Stimulated activated CD8-positive, alpha-beta memory T cell treated with anti-CD3 and anti-CD28 coated beads, Interleukin-12 subunit alpha, Interleukin-12 subunit beta, amount 100 ng/mL, for 24 hours (primary cell): ENCODE results near the gene STEAP1B.
"Not testable (repeated sequence)": the region's sequence is repeated elsewhere in the genome, so short reads cannot be mapped to it uniquely, and the experiment has no call there.

Experiments used
- DNase-seq: peaks from one replicate; pipeline ENCODE4 v3.0.0-alpha.2; 2020; ENCODE audit errors: extremely low read depth

STEAP1B gene

DNA sequence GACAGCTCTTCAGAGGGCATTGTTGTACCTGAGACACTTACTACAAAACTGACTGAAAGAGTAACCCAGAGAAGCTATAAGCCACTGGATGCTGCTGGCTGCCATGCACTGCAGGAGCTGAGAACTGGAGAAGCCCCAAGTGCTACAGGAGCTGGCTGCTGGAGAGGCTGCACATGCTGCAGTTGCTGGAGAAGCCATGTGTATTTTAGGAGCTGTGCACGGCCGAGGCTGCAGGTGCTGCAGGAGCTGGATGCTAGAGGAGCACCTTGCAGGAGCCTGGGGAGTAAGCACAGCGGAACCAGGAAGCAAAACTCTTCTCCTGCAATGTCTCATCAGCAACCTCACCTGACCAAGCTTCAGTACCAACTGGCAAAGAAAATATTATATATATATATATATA lies 45.5 kb downstream of the STEAP1B start:
- no peak for DNase-seq

DNA sequence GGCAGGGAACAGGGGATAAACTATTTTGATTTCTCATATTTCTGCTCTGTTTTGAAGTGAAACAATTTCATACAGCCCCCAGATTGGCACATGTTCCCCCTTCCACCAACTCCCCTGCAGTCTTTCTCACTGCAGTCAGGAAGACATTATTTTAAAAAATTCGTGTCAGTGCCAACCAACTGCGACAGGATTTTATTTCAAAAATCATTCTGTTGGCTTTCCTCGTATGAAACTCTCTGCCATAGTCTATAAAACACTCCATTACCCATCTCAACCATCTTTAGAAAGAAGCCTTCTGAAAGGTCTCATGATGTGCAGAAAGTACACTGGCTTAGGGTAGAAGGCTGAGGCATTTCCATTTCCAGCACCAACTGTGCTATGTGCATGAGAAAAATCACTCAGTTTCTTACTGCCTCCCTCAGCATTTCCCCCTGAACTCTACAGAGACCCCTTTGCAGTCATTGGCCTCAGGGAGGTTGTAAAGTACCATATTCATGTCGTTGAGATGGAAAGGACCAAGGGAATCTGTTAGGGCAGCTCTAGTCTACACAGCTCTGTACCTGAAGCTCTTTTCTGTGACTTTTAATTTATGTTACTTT lies 46.9 kb downstream of the STEAP1B start:
- DNase-seq: no peak

DNA sequence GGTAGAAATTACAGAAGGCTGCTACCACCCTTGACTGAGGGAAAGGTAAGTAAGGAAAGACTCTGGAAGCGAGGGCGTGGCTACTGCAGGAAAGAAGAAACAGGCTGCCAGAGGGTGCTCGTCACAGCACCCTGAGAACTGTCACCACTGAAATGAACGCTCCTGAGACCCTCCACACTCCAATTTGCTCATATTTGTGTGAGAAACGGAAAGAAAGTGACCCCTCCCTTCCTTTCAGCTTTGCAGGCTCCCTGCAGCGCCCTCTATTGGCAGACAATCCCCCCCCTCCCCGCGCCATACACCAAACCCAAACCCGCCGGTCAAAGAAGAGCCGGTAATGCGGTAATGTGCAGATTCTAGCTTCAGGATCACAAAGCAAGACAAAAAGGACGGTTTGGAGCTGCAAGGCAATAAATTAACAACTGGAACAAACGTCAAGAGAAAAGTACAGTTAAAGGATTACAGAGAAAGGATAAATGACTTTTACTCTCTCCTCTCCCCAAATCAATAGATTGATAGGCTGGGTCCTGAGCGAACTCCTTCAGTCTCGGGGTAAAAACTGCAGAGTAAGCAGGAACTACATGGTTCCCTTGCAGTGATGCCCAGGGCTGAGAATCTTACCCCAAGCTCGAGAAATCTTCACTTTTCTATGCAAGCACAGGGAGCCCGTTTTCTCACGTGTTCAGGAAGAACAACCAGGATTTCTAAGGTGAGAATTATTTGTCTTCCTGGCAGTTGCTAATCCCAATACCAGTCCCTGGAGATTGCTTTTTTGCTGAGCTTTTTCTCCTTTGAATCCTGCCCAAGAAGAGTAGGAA lies 47.6 kb downstream of the STEAP1B start:
- DNase-seq: no peak

GRCh38 chr7:22450013-22450412 lies 50.0 kb downstream of the STEAP1B start:
- not testable (repeated sequence) for DNase-seq

GRCh38 chr7:22447762-22448161 lies 52.2 kb downstream of the STEAP1B start:
- DNase-seq: no peak

- DNase-seq: no peak
Observed at GRCh38 chr7:22447008-22447407, 53.0 kb downstream of the STEAP1B start.

DNA sequence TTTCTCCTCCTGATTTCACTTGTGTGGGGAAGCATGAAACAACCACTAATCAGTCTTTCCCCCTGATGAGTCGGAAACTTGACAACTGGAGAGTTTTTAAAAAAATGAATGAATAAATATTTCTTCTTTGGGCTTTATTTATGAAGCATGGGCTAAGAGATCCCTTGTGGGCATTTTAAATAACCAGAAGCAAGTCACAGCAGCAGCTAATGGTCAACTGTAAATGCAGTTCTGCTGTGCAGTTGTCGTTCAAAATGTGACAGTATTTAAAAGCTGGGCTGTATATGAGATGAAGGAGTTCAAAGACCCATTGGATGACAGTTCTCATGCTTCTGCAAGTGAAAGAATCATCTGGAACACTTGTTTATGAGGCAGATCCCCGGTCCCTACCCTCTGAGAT lies 54.1 kb downstream of the STEAP1B start:
- no peak for DNase-seq

- no peak for DNase-seq
Observed at GRCh38 chr7:22445140-22445743, 54.7 kb downstream of the STEAP1B start.

DNA sequence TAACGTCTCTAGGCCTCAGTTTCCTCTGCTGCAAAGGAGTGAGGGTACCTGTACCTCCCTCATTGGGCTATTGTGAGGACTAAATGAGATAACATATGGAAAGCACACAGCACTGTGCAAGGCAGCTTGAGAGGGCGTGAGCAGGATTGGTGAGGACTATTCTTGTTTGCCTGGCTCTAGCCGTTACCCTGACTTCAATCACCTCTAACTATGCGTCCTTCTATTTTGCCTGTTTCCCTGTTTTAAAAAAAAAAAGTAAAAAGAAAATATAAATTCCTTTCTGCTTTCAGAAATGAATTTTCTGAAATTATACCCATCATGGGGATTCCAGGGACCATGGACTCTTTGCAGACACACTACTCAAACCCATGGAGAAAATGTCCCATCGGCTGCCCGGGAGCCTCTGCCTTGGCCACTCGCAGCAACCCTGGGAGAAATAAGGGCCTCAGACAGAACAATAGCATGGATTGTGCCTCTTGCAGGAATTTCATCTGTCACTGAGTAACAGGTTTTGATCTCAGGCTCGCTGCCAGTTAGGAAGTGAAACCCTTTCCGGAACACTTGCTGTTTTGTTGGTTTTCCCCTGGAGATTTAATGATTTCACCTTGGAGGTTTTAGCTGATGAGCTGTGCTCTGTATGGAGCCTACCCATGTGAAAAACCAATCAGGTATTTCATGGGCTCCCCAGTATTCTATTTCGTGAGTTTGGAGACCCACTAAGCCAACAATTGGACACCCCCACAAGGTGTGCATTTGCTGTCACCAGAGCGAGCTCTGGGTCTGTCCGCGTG lies 55.6 kb downstream of the STEAP1B start:
- no peak for DNase-seq

- DNase-seq: no peak
Observed at GRCh38 chr7:22443370-22444180, 56.4 kb downstream of the STEAP1B start.

DNA sequence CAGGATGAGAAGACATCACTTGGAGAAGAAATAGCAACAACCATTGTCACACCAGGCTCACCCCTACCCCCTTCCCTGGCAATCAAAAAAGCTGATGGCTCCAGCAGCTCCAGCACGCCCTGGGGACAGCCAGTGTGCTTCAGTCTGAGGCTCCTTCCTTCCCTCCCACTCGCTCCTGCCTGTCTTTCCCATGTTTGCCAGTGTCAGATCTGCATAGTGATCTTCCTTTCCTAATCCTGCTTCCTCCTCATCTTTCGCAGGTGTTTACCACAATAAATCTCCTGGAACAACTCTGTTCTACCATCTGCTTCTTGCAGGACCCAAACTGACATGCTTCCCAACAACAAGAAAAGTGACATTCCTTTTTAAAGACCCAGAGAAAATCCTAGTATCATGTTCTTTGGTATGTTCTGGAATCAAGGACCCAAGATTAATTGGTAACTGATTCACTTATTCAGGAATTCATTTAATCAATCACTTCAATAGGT lies 57.1 kb downstream of the STEAP1B start:
- DNase-seq: no peak

DNA sequence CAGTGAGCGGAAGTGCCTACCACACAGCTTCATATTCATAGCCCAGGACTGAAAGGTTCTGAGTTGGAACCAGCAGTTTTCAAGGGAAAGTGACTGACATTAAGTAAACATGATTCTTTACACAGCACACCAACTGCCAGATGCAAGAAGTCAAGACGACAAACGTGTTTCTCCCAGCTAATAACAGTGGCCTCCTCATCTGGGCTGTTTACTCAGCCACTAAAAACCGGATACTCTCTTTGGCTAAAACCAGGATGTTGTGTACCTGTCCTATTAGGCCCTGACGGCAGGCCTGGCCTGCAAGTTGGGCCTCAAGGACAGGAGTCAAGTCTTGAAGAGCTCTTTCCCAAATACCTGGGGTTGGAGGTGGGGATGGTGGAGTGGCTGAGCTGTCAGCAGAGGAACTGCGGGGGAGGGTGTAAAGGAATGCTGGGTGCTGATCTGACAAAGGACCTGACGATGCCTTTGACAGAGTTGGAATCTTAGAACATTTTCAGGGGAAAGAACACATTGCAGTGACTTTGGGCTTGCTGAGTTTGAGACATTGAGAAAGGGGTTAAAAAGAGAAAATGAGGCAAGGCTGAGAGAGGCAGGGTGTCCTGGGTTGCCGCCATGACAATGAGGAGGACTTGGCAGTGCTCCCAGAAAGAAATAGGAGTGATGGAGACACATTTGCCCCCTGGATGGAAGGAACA lies 57.7 kb downstream of the STEAP1B start:
- no peak for DNase-seq

DNA sequence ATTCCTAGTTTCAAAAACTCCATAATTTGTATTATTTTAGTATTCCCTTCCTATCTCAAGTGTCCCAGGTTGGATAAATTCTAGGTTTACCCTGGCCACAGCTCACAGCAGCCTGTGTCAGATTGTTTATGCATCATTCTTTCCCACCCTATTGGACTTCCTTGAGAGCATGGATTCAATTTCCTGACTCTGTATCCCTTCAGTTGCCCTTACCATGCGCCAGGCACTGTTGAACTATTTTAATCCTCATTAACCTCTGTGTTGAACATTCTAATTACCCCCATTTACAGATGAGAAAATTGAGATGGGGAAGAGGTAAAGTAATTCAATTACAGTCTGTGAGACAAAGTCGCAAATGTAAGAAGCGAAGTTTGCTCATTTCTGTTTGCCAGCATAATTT lies 58.8 kb downstream of the STEAP1B start:
- no peak for DNase-seq

GRCh38 chr7:22438994-22439393 lies 61.0 kb downstream of the STEAP1B start:
- no peak for DNase-seq

- not testable (repeated sequence) for DNase-seq
Observed at GRCh38 chr7:22436552-22436951, 63.4 kb downstream of the STEAP1B start.

GRCh38 chr7:22435720-22436119 lies 64.3 kb downstream of the STEAP1B start:
- DNase-seq: no peak

- no peak for DNase-seq
Observed at GRCh38 chr7:22435105-22435504, 64.9 kb downstream of the STEAP1B start.

DNA sequence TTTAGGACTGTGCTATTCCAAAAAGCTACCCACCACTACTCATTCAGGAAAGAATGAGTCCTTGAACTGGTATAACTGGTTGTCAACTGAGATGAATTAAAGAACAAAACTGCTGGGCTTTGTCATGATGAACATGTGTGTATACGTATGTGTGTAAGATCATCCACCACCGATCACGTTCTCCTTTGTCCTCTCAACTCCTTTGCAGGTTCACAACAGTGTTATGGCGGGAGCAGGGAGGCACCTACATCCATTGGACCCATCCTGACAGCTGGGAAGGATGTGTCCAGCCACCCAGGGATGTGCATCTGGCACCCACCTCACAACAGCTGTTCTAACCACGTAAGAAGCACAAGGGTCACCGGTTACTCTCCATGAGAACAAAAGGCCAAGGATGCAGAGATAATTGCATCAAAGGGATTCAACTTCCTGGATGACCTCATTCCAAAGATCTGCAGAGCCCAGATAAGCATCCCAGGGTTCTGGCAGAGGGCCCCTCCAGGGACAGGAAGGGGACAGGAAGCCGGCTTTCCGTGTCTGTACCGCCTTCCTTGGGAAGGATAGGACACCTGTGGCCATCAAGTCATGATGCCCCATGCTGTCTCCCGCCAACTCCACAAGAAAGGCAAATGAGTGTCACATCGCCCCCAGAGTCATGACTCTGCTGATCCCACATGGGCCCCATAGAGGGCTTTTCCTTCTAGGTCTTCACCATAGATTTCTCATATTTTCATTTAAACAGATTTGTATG lies 66.1 kb downstream of the STEAP1B start:
- no peak for DNase-seq

GRCh38 chr7:22433165-22433700 lies 66.8 kb downstream of the STEAP1B start:
- DNase-seq: not testable (repeated sequence)
